Loucy (cell line): Measurements from ENCODE around the gene WDR4.

Source experiments
- H2AFZ ChIP-seq: fragments of 200-600 bp; sonication (generic); 2 replicates; pipeline ENCODE4 v1.6.0; 2016; ENCODE audit warnings: antibody characterized with exemption, mild to moderate bottlenecking, low read length, moderate library complexity
- H3F3A ChIP-seq: fragments of 200-600 bp; 2 replicates; pipeline ENCODE4 v1.6.0; 2016; ENCODE audit warnings: antibody characterized with exemption, low read depth, mild to moderate bottlenecking
- H3K27me3 ChIP-seq: fragments of 200-600 bp; sonication (generic); 2 replicates; pipeline ENCODE4 v1.6.1; 2014; ENCODE audit warnings: low read length, mild to moderate bottlenecking; ENCODE audit not compliant: insufficient read depth, poor library complexity, severe bottlenecking
- H3K36me3 ChIP-seq: fragments of 200-600 bp; sonication (generic); 2 replicates; pipeline ENCODE4 v1.6.1; 2016; ENCODE audit warnings: low read length; ENCODE audit not compliant: insufficient read depth
- H3K4me1 ChIP-seq: fragments of 200-600 bp; sonication (generic); 2 replicates; pipeline ENCODE4 v1.5.1; 2014; ENCODE audit warnings: low read length, mild to moderate bottlenecking; ENCODE audit not compliant: insufficient read depth, poor library complexity, severe bottlenecking
- H3K4me2 ChIP-seq: fragments of 200-600 bp; sonication (generic); 2 replicates; pipeline ENCODE4 v1.6.0; 2014; ENCODE audit warnings: antibody characterized with exemption, low read length, low read depth, mild to moderate bottlenecking; ENCODE audit not compliant: poor library complexity, severe bottlenecking
- H3K4me3 ChIP-seq: fragments of 200-600 bp; sonication (generic); 2 replicates; pipeline ENCODE4 v1.5.1; 2014; ENCODE audit warnings: low read length, mild to moderate bottlenecking, mixed read lengths; ENCODE audit not compliant: poor library complexity, severe bottlenecking
- H3K79me2 ChIP-seq: fragments of 200-600 bp; sonication (generic); 2 replicates; pipeline ENCODE4 v1.6.1; 2014; ENCODE audit warnings: low read length; ENCODE audit not compliant: insufficient read depth
- H3K9ac ChIP-seq: fragments of 200-600 bp; sonication (generic); 2 replicates; pipeline ENCODE4 v1.6.0; 2014; ENCODE audit warnings: mild to moderate bottlenecking, low read depth, low read length, moderate library complexity; ENCODE audit not compliant: poor library complexity, severe bottlenecking
- H3K9me2 ChIP-seq: fragments of 200-600 bp; sonication (generic); replicated peaks from 2 replicates; pipeline ENCODE4 v1.6.1; 2016; ENCODE audit warnings: low read depth, low read length, mixed read lengths
- H3K9me3 ChIP-seq: fragments of 200-600 bp; sonication (generic); 2 replicates; pipeline ENCODE4 v1.6.1; 2014; ENCODE audit warnings: mild to moderate bottlenecking, antibody characterized with exemption, low read length, low read depth; ENCODE audit not compliant: insufficient read depth
- H4K20me1 ChIP-seq: fragments of 200-600 bp; sonication (generic); 2 replicates; pipeline ENCODE4 v1.6.0; 2014; ENCODE audit warnings: antibody characterized with exemption, low read length, mild to moderate bottlenecking; ENCODE audit not compliant: insufficient read depth, poor library complexity, severe bottlenecking
- EZH2phosphoT487 ChIP-seq: fragments of 200-600 bp; IDR thresholded peaks from 2 replicates; pipeline ENCODE4 v1.6.1; 2018; ENCODE audit warnings: antibody characterized with exemption, mild to moderate bottlenecking, moderate library complexity, borderline replicate concordance
- TF ChIP-seq, protein P1 (sequence below): fragments of 200-600 bp; sonication (generic); conservative IDR thresholded peaks from 2 replicates; pipeline ENCODE4 v1.5.1; 2014; ENCODE audit warnings: mild to moderate bottlenecking, antibody characterized with exemption, low read length

The WDR4 gene

DNA sequence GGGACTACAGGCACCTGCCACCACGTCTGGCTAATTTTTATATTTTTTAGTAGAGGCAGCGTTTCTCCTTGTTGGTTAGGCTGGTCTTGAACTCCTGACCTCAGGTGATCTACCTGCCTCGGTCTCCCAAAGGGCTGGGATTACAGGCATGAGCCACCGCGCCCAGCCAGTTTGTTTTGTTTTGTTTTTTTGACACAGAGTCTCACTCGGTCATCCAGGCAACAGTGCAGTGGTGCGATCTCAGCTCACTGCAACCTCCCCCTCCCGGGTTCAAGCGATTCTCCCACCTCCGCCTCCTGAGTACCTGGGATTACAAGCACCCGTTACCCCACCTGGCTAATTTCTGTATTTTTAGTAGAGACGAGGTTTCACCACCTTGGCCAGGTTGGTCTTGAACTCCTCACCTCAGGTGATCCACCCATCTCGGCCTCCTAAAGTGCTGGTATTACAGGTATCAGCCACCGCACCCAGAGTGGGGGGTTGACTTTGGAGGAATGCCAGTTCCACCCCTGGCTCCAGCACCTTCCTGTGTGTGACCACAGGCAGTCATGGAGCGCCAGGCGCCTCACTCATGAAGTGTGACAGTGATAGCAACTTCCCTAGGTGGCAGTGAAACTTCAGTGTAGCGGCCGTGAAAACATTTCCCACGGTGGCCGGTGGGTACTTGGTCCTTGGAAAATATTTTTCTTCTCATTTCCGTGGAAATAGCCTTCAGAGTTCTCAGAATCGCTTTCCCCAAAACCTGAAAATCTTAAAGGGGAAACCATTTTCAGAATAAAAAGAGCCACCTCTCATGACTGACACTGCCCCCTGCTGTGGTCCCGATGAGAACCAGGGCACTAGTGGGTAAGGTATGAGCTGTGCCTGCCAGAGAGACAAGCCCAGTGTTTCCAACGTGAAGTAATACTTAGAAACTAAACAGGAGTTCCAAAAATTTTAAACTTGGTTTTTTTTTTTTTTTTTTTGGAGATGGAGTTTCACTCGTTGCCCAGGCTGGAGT, 48.6 kb downstream of the WDR4 start:
- H3K4me1 ChIP-seq: peaks cover 5% of the 10 kb centered on the region
- no peaks in the 10 kb centered on the region for H4K20me1 ChIP-seq
- H3K9me3 ChIP-seq: no peaks in the 10 kb centered on the region
- no peaks in the 10 kb centered on the region; the same call in 1 of the 2 replicates for H3K36me3 ChIP-seq
- H3K79me2 ChIP-seq: no peaks in the 10 kb centered on the region
- H3K4me2 ChIP-seq: no peak overlapping the region
- H3K4me3 ChIP-seq: no peak overlapping the region
- no peaks in the 10 kb centered on the region for H3K27me3 ChIP-seq
- no peak overlapping the region for H2AFZ ChIP-seq
- no peak overlapping the region for H3K9ac ChIP-seq
- no peak for TF ChIP-seq EZH2phosphoT487
- TF ChIP-seq, protein P1, sequence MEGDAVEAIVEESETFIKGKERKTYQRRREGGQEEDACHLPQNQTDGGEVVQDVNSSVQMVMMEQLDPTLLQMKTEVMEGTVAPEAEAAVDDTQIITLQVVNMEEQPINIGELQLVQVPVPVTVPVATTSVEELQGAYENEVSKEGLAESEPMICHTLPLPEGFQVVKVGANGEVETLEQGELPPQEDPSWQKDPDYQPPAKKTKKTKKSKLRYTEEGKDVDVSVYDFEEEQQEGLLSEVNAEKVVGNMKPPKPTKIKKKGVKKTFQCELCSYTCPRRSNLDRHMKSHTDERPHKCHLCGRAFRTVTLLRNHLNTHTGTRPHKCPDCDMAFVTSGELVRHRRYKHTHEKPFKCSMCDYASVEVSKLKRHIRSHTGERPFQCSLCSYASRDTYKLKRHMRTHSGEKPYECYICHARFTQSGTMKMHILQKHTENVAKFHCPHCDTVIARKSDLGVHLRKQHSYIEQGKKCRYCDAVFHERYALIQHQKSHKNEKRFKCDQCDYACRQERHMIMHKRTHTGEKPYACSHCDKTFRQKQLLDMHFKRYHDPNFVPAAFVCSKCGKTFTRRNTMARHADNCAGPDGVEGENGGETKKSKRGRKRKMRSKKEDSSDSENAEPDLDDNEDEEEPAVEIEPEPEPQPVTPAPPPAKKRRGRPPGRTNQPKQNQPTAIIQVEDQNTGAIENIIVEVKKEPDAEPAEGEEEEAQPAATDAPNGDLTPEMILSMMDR: peak; percentile 48
- H3K9me2 ChIP-seq: no peaks in the 10 kb centered on the region
- H3F3A ChIP-seq: no peaks in the 10 kb centered on the region

DNA sequence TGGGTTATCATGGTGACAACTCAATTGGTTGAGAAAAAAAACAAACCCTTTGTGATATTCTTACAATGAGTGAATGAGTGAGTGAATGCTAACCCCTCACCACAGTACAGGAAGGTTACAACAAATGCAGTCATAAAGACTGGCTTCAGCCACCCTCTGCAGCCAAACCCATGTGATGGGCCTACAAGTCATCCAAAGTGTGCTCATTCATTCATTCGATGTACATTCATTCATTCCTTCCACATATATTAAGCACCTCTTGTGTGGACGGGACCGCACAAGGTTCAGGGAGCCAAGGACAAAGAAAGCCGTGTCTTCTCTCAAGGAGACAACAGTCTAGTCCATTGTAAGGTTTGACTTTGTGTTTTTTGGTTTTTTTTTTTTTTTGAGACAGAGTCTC, 49.4 kb downstream of the WDR4 start:
- H3K9ac ChIP-seq: no peak overlapping the region
- H3K4me3 ChIP-seq: no peak overlapping the region
- no peaks in the 10 kb centered on the region for H3K27me3 ChIP-seq
- no peak overlapping the region for H3K4me2 ChIP-seq
- H3K4me1 ChIP-seq: peaks cover 5% of the 10 kb centered on the region
- H3K9me2 ChIP-seq: no peaks in the 10 kb centered on the region
- no peak for TF ChIP-seq EZH2phosphoT487
- TF ChIP-seq, protein P1: no peak
- no peaks in the 10 kb centered on the region for H3K9me3 ChIP-seq
- H2AFZ ChIP-seq: no peak overlapping the region
- no peaks in the 10 kb centered on the region for H3F3A ChIP-seq
- no peaks in the 10 kb centered on the region for H3K79me2 ChIP-seq
- H4K20me1 ChIP-seq: no peaks in the 10 kb centered on the region
- no peaks in the 10 kb centered on the region; the same call in 1 of the 2 replicates for H3K36me3 ChIP-seq

DNA sequence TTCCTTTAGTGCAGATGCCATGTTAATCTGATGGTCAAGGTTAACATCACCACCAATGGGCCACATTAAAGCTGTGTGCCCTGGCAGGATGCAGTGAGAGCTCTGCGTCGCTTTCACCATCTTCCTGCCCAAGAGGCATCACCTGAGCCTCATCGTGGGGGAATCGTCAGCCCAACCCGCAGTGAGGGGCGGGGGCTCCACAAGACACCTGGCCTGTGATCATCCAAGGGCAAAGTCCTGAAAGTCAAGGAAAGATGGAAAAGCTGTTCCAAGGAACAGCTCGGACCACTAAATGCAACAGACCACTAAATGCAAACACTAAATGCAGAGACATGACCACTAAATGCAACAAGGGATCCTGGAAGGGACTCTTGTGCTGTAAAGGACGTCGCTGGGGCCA, 49.9 kb downstream of the WDR4 start:
- Histone ChIP-seq H3K79me2 (no peaks in the 10 kb centered on the region), H3K36me3 (no peaks in the 10 kb centered on the region), H3K4me3 (no peak overlapping the region), H3K9me3 (no peaks in the 10 kb centered on the region), H3F3A (no peaks in the 10 kb centered on the region), H3K9ac (no peak overlapping the region), H3K4me1 (peaks cover 5% of the 10 kb centered on the region), H3K27me3 (no peaks in the 10 kb centered on the region), H3K9me2 (no peaks in the 10 kb centered on the region), H3K4me2 (no peak overlapping the region), H2AFZ (no peak overlapping the region), H4K20me1 (no peaks in the 10 kb centered on the region)
- TF ChIP-seq, protein P1: no peak
- TF ChIP-seq EZH2phosphoT487: no peak
